G401 (cell line): ENCODE measurements around the gene PPY. TPM values are rescaled to one million over a fixed set of nuclear protein-coding genes. Genes with fewer than 3 reads are reported as not detected.
"Not testable (repeated sequence)": the region's sequence is repeated elsewhere in the genome, so short reads cannot be mapped to it uniquely, and the experiment has no call there.

Experiments used
- DNase-seq: peaks from one replicate; pipeline ENCODE4 v3.0.0-alpha.2; 2015; ENCODE audit warnings: low spot score
- in situ Hi-C: cut with HindIII; loops from 2 replicates; pipeline ENCODE4 v1.10.0; 2016; ENCODE audit warnings: low sequenced_read_pairs, mixed read lengths
- total RNA-seq: library from RNA; depleted of rRNA; stranded (reverse); fragments of >200 nt; shearing (Covaris generic); gene quantifications from 2 replicates; pipeline ENCODE4 v1.2.3, GENCODE V29; 2014

PPY gene
- total RNA-seq, 1 experiment from 2014 or later, result not detected

- no peak for DNase-seq
- in situ Hi-C loops, result no loop called here
Observed at GRCh38 chr17:43936434-43936833, 5.8 kb downstream of the PPY start.

DNA sequence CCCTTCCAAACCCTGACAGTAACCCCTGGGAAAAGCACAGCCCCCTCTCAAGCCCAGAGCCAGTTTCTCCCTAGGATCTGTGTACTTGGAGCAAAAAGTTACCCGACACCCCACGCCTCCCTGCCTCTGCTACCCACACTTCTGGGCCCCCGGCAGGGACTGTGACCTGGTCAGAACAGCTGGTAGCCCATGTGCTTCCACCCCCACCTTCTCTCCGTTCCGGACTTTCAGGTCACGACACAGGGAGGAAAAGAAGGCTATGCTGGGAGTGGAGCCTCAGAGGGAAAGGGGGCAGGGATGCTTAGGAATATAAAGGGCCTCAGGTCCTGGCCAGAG is 6.4 kb downstream of the PPY start:
- no peak for DNase-seq
- in situ Hi-C loops, result no loop called here

DNA sequence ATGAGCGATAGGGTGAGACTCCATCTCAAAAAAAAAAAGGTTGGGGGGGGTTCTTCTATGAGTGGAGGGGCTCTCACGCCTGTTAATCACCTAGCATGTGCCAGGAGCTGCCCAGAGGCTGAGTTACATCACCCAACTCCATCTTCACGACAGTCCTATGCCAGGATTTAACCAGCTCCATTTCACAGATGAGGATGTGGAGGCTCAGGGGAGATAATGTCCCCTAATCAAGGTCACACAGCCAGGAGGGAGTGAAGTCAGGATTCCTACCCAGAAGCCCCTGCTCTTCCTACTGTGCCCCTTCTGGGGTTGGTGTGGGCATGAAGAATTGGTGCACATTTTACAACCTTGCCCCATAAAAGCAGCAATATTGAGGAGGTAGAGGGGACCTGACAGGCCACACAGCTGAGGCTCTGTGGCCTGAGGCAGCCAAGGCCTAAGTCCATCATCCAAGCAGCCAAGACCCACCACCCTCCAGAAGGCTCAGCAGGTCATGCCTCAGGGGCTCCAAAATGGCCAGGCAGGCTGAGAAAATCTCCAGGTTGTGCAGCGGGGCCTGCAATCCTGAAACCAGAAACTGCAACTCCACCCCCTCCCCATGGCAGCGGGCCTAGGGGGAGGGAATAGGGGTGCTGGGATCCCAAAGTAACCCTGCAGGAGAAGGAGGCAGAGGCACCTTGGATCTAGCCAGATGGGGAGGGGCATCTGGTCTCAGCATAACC is 6.9 kb downstream of the PPY start:
- in situ Hi-C loops, result no loop called here
- DNase-seq, result no peak

GRCh38 chr17:43932923-43933322 is 9.4 kb downstream of the PPY start:
- in situ Hi-C loops, result no loop called here

DNA sequence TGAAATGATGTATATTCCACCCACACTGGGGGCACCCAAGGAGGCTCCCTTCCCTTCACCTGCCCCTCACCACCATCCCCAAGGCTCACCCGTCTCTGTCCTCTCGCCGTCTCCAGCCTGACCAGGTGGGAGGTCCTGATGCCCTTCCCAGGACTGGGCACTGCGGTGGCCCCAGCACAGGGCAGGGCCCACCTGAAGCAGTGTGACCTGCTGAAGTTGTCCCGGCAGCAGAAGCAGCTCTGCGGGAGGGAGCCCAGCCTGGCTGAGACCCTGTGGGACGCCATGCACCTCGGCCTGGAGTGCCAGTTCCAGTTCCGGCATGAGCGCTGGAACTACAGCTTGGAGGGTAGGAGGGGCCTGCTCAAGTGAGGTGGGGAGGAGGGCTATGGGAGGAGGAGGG is 9.9 kb downstream of the PPY start:
- in situ Hi-C loops, result no loop called here
- no peak for DNase-seq

More at GRCh38 chr17:43932923-43933322, 9.4 kb downstream of the PPY start:
- DNase-seq, result no peak

- DNase-seq, result no peak
- in situ Hi-C loops, result no loop called here
Observed at GRCh38 chr17:43931062-43931571, 11.2 kb downstream of the PPY start.

DNA sequence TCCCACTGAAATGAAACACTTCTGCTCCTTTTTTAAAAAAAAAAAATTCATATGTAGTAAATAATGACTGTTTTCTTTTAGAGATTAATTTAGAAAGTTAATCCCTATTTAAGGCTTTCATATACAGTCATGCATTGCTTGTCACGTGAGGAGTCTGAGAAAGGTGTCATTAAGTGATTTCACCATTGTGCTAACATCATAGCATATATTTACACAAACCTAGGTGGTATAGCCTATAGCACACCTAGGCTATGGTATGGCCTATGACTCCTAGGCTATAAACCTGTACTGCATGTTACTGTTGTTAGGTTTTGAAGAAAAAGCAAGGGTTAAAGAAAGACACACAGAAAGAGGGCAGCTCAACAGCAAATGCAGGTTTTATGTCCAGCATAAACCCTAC is 13.7 kb downstream of the PPY start:
- DNase-seq, result no peak
- in situ Hi-C loops, result no loop called here

DNA sequence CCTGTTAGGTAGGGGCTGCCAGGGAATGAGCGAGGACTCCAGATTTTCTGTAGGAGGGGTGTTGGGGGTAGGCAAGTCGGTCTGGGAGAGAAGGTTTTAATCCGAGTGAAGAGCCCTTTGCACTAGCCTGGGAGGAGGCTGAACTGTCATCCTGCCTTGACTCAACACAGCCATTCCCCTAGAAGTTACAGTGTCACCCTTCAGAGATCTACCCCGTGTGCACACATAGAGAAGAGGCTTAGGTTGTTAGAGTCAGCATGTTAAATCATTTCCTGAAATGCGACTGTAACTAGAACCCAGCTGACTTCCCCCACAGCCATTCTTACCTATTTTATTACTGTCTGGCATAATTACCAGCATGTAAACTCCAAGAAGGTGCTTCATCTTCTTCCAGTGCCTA is 14.3 kb downstream of the PPY start:
- DNase-seq, in situ Hi-C loops: not testable (repeated sequence)

GRCh38 chr17:43927060-43927864 is 15.0 kb downstream of the PPY start:
- no peak for DNase-seq
- in situ Hi-C loops, result no loop called here

- DNase-seq, result no peak
- in situ Hi-C loops, result no loop called here
Observed at GRCh38 chr17:43924558-43924957, 17.7 kb downstream of the PPY start.

- in situ Hi-C loops, result no loop called here
- DNase-seq, result no peak
Observed at GRCh38 chr17:43920500-43921095, 21.7 kb downstream of the PPY start.

GRCh38 chr17:43918026-43918389 is 24.3 kb downstream of the PPY start:
- no peak for DNase-seq
- in situ Hi-C loops, result no loop called here

DNA sequence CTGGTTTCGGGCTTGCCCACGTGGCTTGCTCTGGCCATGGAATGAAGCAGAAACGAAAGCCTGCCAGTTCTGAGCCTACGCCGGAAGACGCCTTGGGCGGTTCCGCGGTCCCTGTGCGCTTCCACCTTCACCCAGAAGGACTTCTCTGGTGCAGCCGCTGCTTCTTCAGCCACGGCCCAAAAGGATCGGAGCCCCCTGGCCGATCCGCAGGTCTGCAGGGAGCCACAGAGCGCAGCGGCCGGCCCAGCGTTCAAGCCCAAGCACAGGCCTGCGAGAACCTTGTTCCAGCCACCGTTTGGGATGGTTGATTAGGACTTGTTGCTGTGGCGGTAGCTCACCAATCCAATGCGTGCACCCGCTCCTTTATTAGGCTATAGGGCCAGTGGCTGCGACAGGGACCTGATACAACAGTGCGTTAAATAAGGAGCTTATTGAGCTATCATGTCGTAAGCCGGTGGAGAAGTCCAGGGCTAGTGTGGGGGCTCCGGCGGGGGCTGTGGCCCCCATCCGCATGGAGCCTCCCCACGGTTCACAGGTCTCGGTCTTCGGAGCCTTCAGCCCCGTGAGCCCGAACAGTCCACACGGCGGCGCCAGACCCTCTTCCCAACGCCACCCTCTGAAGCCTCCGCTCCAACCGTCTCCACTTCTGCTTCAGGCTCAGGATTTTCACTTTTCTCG is 24.8 kb downstream of the PPY start:
- peak; percentile 43 for DNase-seq
- in situ Hi-C loops, result no loop called here

DNA sequence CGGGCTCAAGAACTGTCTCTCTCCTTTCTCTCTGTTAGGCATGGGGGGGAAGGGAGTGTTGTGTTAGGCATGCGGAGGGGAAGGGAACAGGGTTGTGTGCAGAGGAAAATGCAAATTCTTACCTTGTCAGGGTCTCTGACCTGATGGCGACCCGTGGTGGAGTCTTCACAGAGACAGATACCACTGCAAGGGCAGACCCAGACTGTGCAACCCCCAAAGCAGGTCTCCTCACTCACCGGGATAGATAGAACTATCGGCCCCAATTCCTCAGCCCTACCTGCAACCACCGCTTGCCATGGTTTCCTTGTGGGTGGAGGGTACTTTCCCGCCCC is 25.3 kb downstream of the PPY start:
- in situ Hi-C loops, result no loop called here
- no peak for DNase-seq

- DNase-seq, result no peak
- in situ Hi-C loops, result no loop called here
Observed at GRCh38 chr17:43916385-43916784, 25.9 kb downstream of the PPY start.

GRCh38 chr17:43915559-43915958 is 26.7 kb downstream of the PPY start:
- DNase-seq, result no peak
- in situ Hi-C loops, result no loop called here

GRCh38 chr17:43914451-43914850 is 27.8 kb downstream of the PPY start:
- no peak for DNase-seq
- in situ Hi-C loops, result no loop called here

- in situ Hi-C loops, result no loop called here
- DNase-seq, result no peak
Observed at GRCh38 chr17:43913584-43913983, 28.7 kb downstream of the PPY start.

DNA sequence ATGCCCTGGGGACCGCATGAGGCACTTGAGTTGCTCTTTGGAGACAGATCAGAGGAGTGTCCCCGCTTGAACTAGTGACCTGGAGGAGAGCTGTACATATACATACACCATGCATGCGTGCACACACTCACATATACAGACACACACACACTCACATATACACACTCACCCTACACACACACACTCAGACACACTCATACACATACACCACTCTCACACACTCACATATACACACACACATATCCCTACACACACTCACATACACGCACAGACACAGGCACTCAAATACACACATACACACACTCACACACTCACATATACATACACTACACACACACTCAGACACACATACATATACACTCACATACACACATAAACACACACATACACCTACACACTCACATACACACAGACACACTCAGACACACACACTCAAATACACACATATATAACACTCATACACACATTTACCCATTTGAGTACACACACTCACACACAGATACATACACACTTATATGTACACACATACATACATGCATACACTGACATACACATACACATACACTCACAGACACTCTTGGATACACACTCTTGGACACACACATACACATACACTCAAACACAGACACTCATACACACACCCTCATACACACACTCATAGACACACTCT is 29.5 kb downstream of the PPY start:
- DNase-seq, result no peak
- in situ Hi-C loops, result no loop called here
